GM12878 (cell line): ENCODE data around the gene DENND6B. TPM values are rescaled to one million over a fixed set of nuclear protein-coding genes. Genes with fewer than 3 reads are reported as not detected.

ENCODE experiments used
- ATAC-seq: fragments of 200-7000 bp; cut with Tn5 transposase; 3 replicates; pipeline ENCODE4 v1.9.1; 2020; ENCODE audit warnings: mild to moderate bottlenecking, moderate library complexity
- BruUV-seq: library from RNA; stranded (reverse); fragments of 400-500 nt; replicated peaks from 2 replicates; lab custom pipeline; 2021; lab: Mats Ljungman, UMichigan
- CTCF ChIA-PET: fragments of 300-600 bp; sonication (Branson Sonifier 250); formaldehyde crosslinking; extraction: SDS; loops from one replicate; lab custom pipeline; 2021; ENCODE audit warnings: inconsistent platforms; lab: Yijun Ruan, JAX
- POLR2A ChIA-PET: fragments of 350-600 bp; formaldehyde crosslinking; extraction: SDS; loops from one replicate; lab custom pipeline; 2021; ENCODE audit warnings: inconsistent platforms; lab: Charles Lee
- RAD21 ChIA-PET: fragments of 300-600 bp; sonication (Branson Sonifier 250); formaldehyde crosslinking; loops from one replicate; lab custom pipeline; 2023; ENCODE audit warnings: antibody characterized with exemption; ENCODE audit not compliant: unreplicated experiment; lab: Charles Lee
- SMC1A ChIA-PET: fragments of 300-600 bp; sonication (Branson Sonifier 250); formaldehyde crosslinking; loops from one replicate; lab custom pipeline; 2023; ENCODE audit not compliant: unreplicated experiment, uncharacterized antibody; lab: Charles Lee
- DNase-seq: peaks from one replicate; pipeline ENCODE4 v3.0.0-alpha.2; 2011; ENCODE audit warnings: low read depth, low spot score
- FAIRE-seq: peaks from 3 replicates; lab custom pipeline; 2011; peaks lifted over from hg19 to GRCh38; lab: Jason Lieb, UNC
- H2AFZ ChIP-seq: 2 replicates; pipeline ENCODE4 v1.6.0; 2011; ENCODE audit warnings: low read depth, low read length, control low read depth; ENCODE audit not compliant: control insufficient read depth
- H3K27ac ChIP-seq: 2 replicates; pipeline ENCODE4 v1.5.1; 2011; ENCODE audit warnings: control low read depth; ENCODE audit not compliant: control insufficient read depth, insufficient read depth
- H3K27me3 ChIP-seq, 2 experiments: replicated peaks in 1 of 2; 2 replicates each; pipeline versions ENCODE4 v1.6.0 to v1.6.1; 2011; ENCODE audit warnings: low read length in 1 of 2; ENCODE audit not compliant: control insufficient read depth in 2 of 2, insufficient read depth in 2 of 2
- H3K36me3 ChIP-seq, 2 experiments: 2 replicates each; pipeline ENCODE4 v1.5.1; 2011; ENCODE audit warnings: low read length in 1 of 2; ENCODE audit not compliant: control insufficient read depth in 2 of 2, insufficient read depth in 2 of 2
- H3K4me1 ChIP-seq: 2 replicates; pipeline ENCODE4 v1.6.1; 2011; ENCODE audit warnings: mild to moderate bottlenecking, low read length, moderate library complexity, mixed read lengths; ENCODE audit not compliant: control insufficient read depth, insufficient read depth
- H3K4me2 ChIP-seq: 2 replicates; pipeline ENCODE4 v1.6.0; 2011; ENCODE audit warnings: control low read depth; ENCODE audit not compliant: control insufficient read depth, insufficient read depth
- H3K4me3 ChIP-seq: fragments of 200-600 bp; sonication (generic); 2 replicates; pipeline ENCODE4 v1.5.1; 2016
- H3K79me2 ChIP-seq: 2 replicates; pipeline ENCODE4 v1.6.0; 2011; ENCODE audit warnings: low read length; ENCODE audit not compliant: control insufficient read depth, insufficient read depth
- H3K9ac ChIP-seq: 2 replicates; pipeline ENCODE4 v1.8.0; 2011; ENCODE audit warnings: low read length, control low read depth, mixed read lengths; ENCODE audit not compliant: control insufficient read depth, insufficient read depth
- H3K9me3 ChIP-seq: replicated peaks from 3 replicates; pipeline ENCODE4 v1.5.1; 2011; ENCODE audit warnings: mild to moderate bottlenecking, low read length; ENCODE audit not compliant: control insufficient read depth, insufficient read depth
- H4K20me1 ChIP-seq: 2 replicates; pipeline ENCODE4 v1.6.0; 2011; ENCODE audit not compliant: control insufficient read depth, insufficient read depth
- CBX3 ChIP-seq: fragments of 200-600 bp; sonication (generic); IDR thresholded peaks from 2 replicates; pipeline ENCODE4 v1.6.1; 2016; ENCODE audit warnings: low read depth, borderline replicate concordance
- CREM ChIP-seq: IDR thresholded peaks from 2 replicates; pipeline ENCODE4 v1.6.1; 2014; ENCODE audit warnings: antibody characterized with exemption, low read depth
- ELK1 ChIP-seq: IDR thresholded peaks from 2 replicates; pipeline ENCODE4 v1.6.1; 2012; ENCODE audit warnings: low read depth, low read length, improper control_type of control experiment
- ETV6 ChIP-seq, 2 experiments: fragments of 450-650 bp in 1 of 2; IDR thresholded peaks in 1 of 2; conservative IDR thresholded peaks in 1 of 2; 2 replicates each; pipeline ENCODE4 v1.6.1; 2014; ENCODE audit warnings: antibody characterized with exemption in 1 of 2, borderline replicate concordance in 1 of 2, low read depth in 1 of 2, mild to moderate bottlenecking in 1 of 2, moderate library complexity in 1 of 2
- HCFC1 ChIP-seq: fragments of 150-350 bp; IDR thresholded peaks from 2 replicates; pipeline ENCODE4 v1.6.1; 2014; ENCODE audit warnings: low read length
- HSF1 ChIP-seq: fragments of 150-350 bp; IDR thresholded peaks from 2 replicates; pipeline ENCODE4 v1.6.1; 2014; ENCODE audit warnings: mild to moderate bottlenecking, low read depth, low read length
- MTA3 ChIP-seq: IDR thresholded peaks from 2 replicates; pipeline ENCODE4 v1.6.1; 2012; ENCODE audit warnings: low read length, inconsistent platforms, borderline replicate concordance
- MYC ChIP-seq: IDR thresholded peaks from 2 replicates; pipeline ENCODE4 v1.6.1; 2011; ENCODE audit warnings: mild to moderate bottlenecking, low read length, moderate library complexity, inconsistent platforms; ENCODE audit not compliant: insufficient read depth, insufficient replicate concordance, insufficient read length, severe bottlenecking
- NFIC ChIP-seq: IDR thresholded peaks from 2 replicates; pipeline ENCODE4 v1.6.1; 2012; ENCODE audit warnings: low read depth, mild to moderate bottlenecking, inconsistent platforms, low read length, moderate library complexity
- RAD21 ChIP-seq: IDR thresholded peaks from 2 replicates; pipeline ENCODE4 v1.6.1; 2011; ENCODE audit warnings: mild to moderate bottlenecking, low read depth, low read length, moderate library complexity; ENCODE audit not compliant: insufficient read depth
- ZBED1 ChIP-seq: IDR thresholded peaks from 2 replicates; pipeline ENCODE4 v1.6.1; 2016; ENCODE audit warnings: borderline replicate concordance
- ZNF24 ChIP-seq: fragments of 450-650 bp; IDR thresholded peaks from 2 replicates; pipeline ENCODE4 v1.6.1; 2017; ENCODE audit warnings: antibody characterized with exemption, mild to moderate bottlenecking
- WGBS: methylation state at CpG from one replicate; pipeline ENCODE4 v1.1.6; 2016; ENCODE audit warnings: low lambda C conversion rate; ENCODE audit not compliant: insufficient replicate concordance, insufficient coverage; ENCODE audit errors: missing lambda C conversion rate; 5-methylcytosine and 5-hydroxymethylcytosine counted together
- in situ Hi-C: fragments of 300-500 bp; cut with MboI; formaldehyde crosslinking; loops from 9 replicates; pipeline ENCODE4 v1.14.3; 2018; ENCODE audit warnings: mixed read lengths
- intact Hi-C: fragments of 100-400 bp; cut with micrococcal nuclease; formaldehyde crosslinking; loops from one replicate; pipeline ENCODE4 v1.14.2; 2022; ENCODE audit not compliant: unreplicated experiment
- polyA plus RNA-seq, 11 experiments: library from polyadenylated mRNA; depleted of rRNA in 4 of 11; unstranded in 6 of 11; stranded (reverse) in 5 of 11; fragments of >200 nt; fragmentation: Nextera tagmentation in 4 of 11; fragmentation: Illumina TruSeq in 1 of 11; extraction: Ambion mirVana in 4 of 11; extraction: Trizol in 1 of 11; gene quantifications; 1 replicate in 1 of 11; 2 replicates in 10 of 11; pipeline versions ENCODE4 v1.2.1 to v1.2.3, GENCODE V29; 2011 to 2016; ENCODE audit warnings: inconsistent platforms in 2 of 11, missing spikeins in 2 of 11, low read depth in 1 of 11
- total RNA-seq, 4 experiments: library from RNA; depleted of rRNA in 3 of 4; stranded (reverse); fragments of >200 nt in 3 of 4; fragmentation: Illumina TruSeq in 1 of 4; extraction: Trizol in 1 of 4; gene quantifications; 2 replicates each; pipeline versions ENCODE4 v1.2.1 to v1.2.3, GENCODE V29; 2013 to 2021

The DENND6B gene
- total and polyA plus RNA-seq, 10 of the 15 experiments (the other 5 are each of a cell fraction or from before 2014, with no cell fraction given) = 0.72 to 11.3 (median 6.2) TPM

- RAD21 ChIA-PET = no interaction called here
- Histone ChIP-seq H3K27ac (no peak overlapping the region), H3K4me1 (no peaks in the 10 kb centered on the region), H2AFZ (no peak overlapping the region), H3K9me3 (no peaks in the 10 kb centered on the region), H3K9ac (no peak overlapping the region), H3K4me3 (no peak overlapping the region), H4K20me1 (no peaks in the 10 kb centered on the region), H3K36me3 (peaks cover 0 to 43% of the 10 kb centered on the region in 2 experiments; a peak in 3 of 4 replicates), H3K27me3 (no peaks in the 10 kb centered on the region), H3K4me2 (no peak overlapping the region), H3K79me2 (no peaks in the 10 kb centered on the region)
- BruUV-seq = no TSS peak
- FAIRE-seq (no peak), ATAC-seq (no peak), DNase-seq (no peak)
- 95% methylated on average over 21 of the region's 21 CpGs for WGBS
- in situ Hi-C loops (loop anchor here (5.0 kb wide), 1 partner anchor 49 kb away; the partner anchor contains the start of gene DENND6B), intact Hi-C loops (no loop called here)
- no peak for TF ChIP-seq ELK1
- SMC1A ChIA-PET = no interaction called here
- POLR2A ChIA-PET = no interaction called here
- CTCF ChIA-PET = no interaction called here
Observed at GRCh38 chr22:50278461-50278860, 48.4 kb downstream of the DENND6B start.

GRCh38 chr22:50277761-50278160, 49.1 kb downstream of the DENND6B start:
- TF ChIP-seq MTA3 (no peak), ZBED1 (no peak), CBX3 (no peak), HSF1 (no peak), NFIC (no peak), MYC (no peak), RAD21 (no peak), ZNF24 (no peak), HCFC1 (no peak), ETV6 (conservative IDR thresholded peaks at IDR 0.05 in 1 of 2, IDR thresholded peaks at IDR 0.05 in 1 of 2; ENCODE audit: borderline replicate concordance in 1 of 2, low read depth in 1 of 2) (no peak), CREM (no peak)
- in situ Hi-C loops (loop anchor here (5.0 kb wide), 1 partner anchor 50 kb away; the partner anchor contains the start of gene DENND6B), intact Hi-C loops (no loop called here)
- WGBS = 90% methylated on average over 19 of the region's 25 CpGs
- ChIA-PET POLR2A (no interaction called here), RAD21 (no interaction called here), CTCF (interaction anchor here (2.8 kb wide), 1 partner anchor 50 kb away, joined by 36 read pairs; the partner anchor contains the start of gene DENND6B), SMC1A (no interaction called here)
- H3K36me3 ChIP-seq = peaks cover 0 to 42% of the 10 kb centered on the region in 2 experiments; a peak in 3 of 4 replicates
- no peaks in the 10 kb centered on the region for H4K20me1 ChIP-seq
- no peak for ATAC-seq
- FAIRE-seq = no peak
- H3K4me3 ChIP-seq = no peak overlapping the region
- no peaks in the 10 kb centered on the region for H3K79me2 ChIP-seq
- no peak overlapping the region for H3K9ac ChIP-seq
- no peak overlapping the region for H2AFZ ChIP-seq
- H3K4me1 ChIP-seq = no peaks in the 10 kb centered on the region
- DNase-seq = no peak
- H3K9me3 ChIP-seq = no peaks in the 10 kb centered on the region
- no TSS peak for BruUV-seq
- no peaks in the 10 kb centered on the region for H3K27me3 ChIP-seq
- H3K27ac ChIP-seq = no peak overlapping the region
- H3K4me2 ChIP-seq = no peak overlapping the region
